ENCODE results near the gene BPI. TPM values are rescaled to one million over a fixed set of nuclear protein-coding genes. Genes with fewer than 3 reads are reported as not detected.

BPI gene
- total RNA-seq, 1 experiment from 2014 or later, result not detected

GRCh38 chr20:38277285-38277684 lies 26.7 kb upstream of the BPI start:
- H3K4me3 ChIP-seq (ENCODE audit: low read depth in 2 of 2, low read length in 2 of 2), result no peak overlapping the region
- ATAC-seq, result no peak
- POLR2A ChIA-PET, result interaction anchor here (0.7 kb wide), 1 partner anchor 8 kb away, joined by 5 read pairs; no protein-coding TSS in a partner anchor
- H3K36me3 ChIP-seq (ENCODE audit: control insufficient read depth, insufficient read depth, low read length), result no peaks in the 10 kb centered on the region
- no peak for TF ChIP-seq CTCF (IDR thresholded peaks at IDR 0.05)
- TF ChIP-seq POLR2AphosphoS5 (IDR thresholded peaks at IDR 0.05; ENCODE audit: low read depth, low read length), result no peak
- no peak for TF ChIP-seq TCF7L2 (IDR thresholded peaks at IDR 0.05; ENCODE audit: low read depth, low read length)
- no peak for TF ChIP-seq SIN3A (IDR thresholded peaks at IDR 0.05; ENCODE audit: borderline replicate concordance, insufficient read depth, low read depth, low read length)
- no peak for TF ChIP-seq REST (IDR thresholded peaks at IDR 0.05; ENCODE audit: insufficient read depth in 1 of 2, low read depth in 2 of 2, low read length in 1 of 2)
- H3K4me1 ChIP-seq (ENCODE audit: control insufficient read depth, insufficient read depth, low read length), result no peaks in the 10 kb centered on the region
- DNase-seq (ENCODE audit: low read depth, low spot score), result no peak
- no peaks in the 10 kb centered on the region for H3K27me3 ChIP-seq (ENCODE audit: control insufficient read depth, insufficient read depth, low read length)
- no peak overlapping the region for H3K27ac ChIP-seq (ENCODE audit: low read length)
- intact Hi-C loops (cut with micrococcal nuclease; ENCODE audit: unreplicated experiment) (no loop called here), in situ Hi-C loops (cut with HindIII; ENCODE audit: low pct_unique_long_range_greater_than_20kb, low sequenced_read_pairs) (no loop called here)
- CTCF ChIA-PET, result interaction anchor here (0.8 kb wide), 1 partner anchor 45 kb away, joined by 3 read pairs; no protein-coding TSS in a partner anchor
- H3K9me3 ChIP-seq (ENCODE audit: control insufficient read depth, insufficient read depth, low read depth, low read length), result no peaks in the 10 kb centered on the region
- no TSS peak for BruUV-seq (replicated peaks)

- H3K27me3 ChIP-seq (ENCODE audit: control insufficient read depth, insufficient read depth, low read length), result no peaks in the 10 kb centered on the region
- CTCF ChIA-PET, result interaction anchor here (0.8 kb wide), 1 partner anchor 45 kb away, joined by 3 read pairs; no protein-coding TSS in a partner anchor
- POLR2A ChIA-PET, result interaction anchor here (0.7 kb wide), 1 partner anchor 9 kb away, joined by 5 read pairs; no protein-coding TSS in a partner anchor
- intact Hi-C loops (cut with micrococcal nuclease; ENCODE audit: unreplicated experiment) (no loop called here), in situ Hi-C loops (cut with HindIII; ENCODE audit: low pct_unique_long_range_greater_than_20kb, low sequenced_read_pairs) (no loop called here)
- DNase-seq (ENCODE audit: low read depth, low spot score), result no peak
- BruUV-seq (replicated peaks), result no TSS peak
- H3K9me3 ChIP-seq (ENCODE audit: control insufficient read depth, insufficient read depth, low read depth, low read length), result no peaks in the 10 kb centered on the region
- TF ChIP-seq POLR2AphosphoS5 (IDR thresholded peaks at IDR 0.05; ENCODE audit: low read depth, low read length) (no peak), TCF7L2 (IDR thresholded peaks at IDR 0.05; ENCODE audit: low read depth, low read length) (no peak), REST (IDR thresholded peaks at IDR 0.05; ENCODE audit: insufficient read depth in 1 of 2, low read depth in 2 of 2, low read length in 1 of 2) (no peak), SIN3A (IDR thresholded peaks at IDR 0.05; ENCODE audit: borderline replicate concordance, insufficient read depth, low read depth, low read length) (no peak), CTCF (IDR thresholded peaks at IDR 0.05) (no peak)
- no peak for ATAC-seq
- H3K36me3 ChIP-seq (ENCODE audit: control insufficient read depth, insufficient read depth, low read length), result no peaks in the 10 kb centered on the region
- no peak overlapping the region for H3K4me3 ChIP-seq (ENCODE audit: low read depth in 2 of 2, low read length in 2 of 2)
- H3K27ac ChIP-seq (ENCODE audit: low read length), result no peak overlapping the region
- H3K4me1 ChIP-seq (ENCODE audit: control insufficient read depth, insufficient read depth, low read length), result no peaks in the 10 kb centered on the region
These were observed 26.3 kb upstream of the BPI start for GRCh38 chr20:38277691-38278090.

Measured in Panc1 (cell line).